NCI-H1048 (cell line): ENCODE data around the gene CFAP70.
"Not testable (repeated sequence)": the region's sequence is repeated elsewhere in the genome, so short reads cannot be mapped to it uniquely, and the experiment has no call there.

Experiments
- DNase-seq: peaks from one replicate; lab custom pipeline; 2025; lab: John Stamatoyannopoulos, UW

The CFAP70 gene

GRCh38 chr10:73339436-73339835 lies 19.2 kb downstream of the CFAP70 start:
- no peak for DNase-seq

DNA sequence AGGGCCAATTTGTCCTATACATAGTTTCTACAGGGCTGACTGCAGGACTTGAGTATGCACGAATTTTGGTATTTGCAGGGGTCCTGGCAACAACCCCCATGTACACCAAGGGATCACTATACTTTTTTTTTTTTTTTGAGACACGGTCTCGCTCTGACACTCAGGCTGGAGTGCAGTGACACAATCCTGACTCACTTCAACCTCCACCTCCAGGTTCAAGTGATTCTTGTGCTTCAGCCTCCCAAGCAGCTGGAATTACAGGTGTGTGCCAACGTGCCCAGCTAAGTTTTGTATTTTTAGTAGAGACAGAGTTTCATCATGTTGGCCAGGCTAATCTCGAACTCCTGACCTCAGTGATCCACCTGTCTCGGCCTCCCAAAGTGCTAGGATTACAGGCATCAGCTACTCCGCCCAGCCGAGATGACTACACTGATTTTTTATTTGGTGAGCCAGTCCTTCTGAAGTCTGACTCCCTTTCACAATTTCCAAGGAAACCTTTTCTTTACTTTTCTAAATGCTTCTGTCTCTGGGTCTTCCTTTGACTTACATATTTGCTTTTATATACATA lies 19.8 kb downstream of the CFAP70 start:
- no peak for DNase-seq

GRCh38 chr10:73333202-73333601 lies 25.5 kb downstream of the CFAP70 start:
- DNase-seq: no peak

GRCh38 chr10:73332379-73332778 lies 26.3 kb downstream of the CFAP70 start:
- DNase-seq: no peak

GRCh38 chr10:73328523-73328922 lies 30.1 kb downstream of the CFAP70 start:
- DNase-seq: not testable (repeated sequence)

- DNase-seq: not testable (repeated sequence)
Observed at GRCh38 chr10:73325290-73325689, 33.4 kb downstream of the CFAP70 start.

GRCh38 chr10:73323582-73323981 lies 35.1 kb downstream of the CFAP70 start:
- DNase-seq: not testable (repeated sequence)

DNA sequence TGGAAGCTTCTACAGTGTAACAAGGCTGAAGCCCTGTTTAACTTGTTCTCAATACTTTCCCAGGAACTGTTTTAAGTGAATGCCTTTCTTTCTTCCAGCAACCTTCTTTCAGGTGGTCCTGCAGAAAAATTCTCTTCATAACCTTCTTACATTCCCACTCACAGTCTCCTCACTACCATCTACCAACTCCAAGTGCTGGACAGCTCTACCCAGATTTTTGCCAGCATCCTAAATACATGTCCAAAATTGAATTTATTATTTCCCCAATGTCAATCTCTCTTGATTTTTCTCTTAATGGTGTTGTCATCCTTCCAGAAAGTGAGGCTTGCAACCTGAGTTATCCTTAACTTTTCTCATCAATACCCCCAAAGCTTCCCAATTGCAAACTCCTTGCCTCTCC lies 48.2 kb downstream of the CFAP70 start:
- no peak for DNase-seq

DNA sequence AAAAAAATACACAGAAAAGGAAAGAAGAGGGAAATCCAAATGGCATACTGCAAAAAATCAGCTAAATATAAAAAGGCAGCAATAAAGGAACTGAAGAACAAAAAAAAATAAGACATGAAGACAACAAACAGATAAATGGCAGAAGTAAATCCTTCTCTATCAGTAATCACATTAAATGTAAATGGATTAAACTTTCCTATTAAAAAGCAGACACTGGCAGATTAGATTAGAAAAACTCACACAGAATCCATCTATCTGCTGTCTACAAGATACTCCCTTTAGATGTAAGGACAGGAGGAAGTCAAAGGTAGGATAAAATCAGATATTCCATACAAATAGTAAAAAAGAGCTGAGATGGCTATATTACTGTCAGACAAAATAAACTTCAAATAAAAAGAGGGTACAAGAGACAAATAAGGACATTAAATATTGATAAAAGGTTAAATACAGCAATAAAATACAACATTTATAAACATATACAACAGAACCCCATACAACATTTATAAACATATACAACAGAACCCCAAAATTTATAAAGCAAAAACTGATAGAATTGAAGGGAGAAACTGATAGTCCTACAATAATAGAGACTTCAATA lies 51.4 kb downstream of the CFAP70 start:
- DNase-seq: no peak

DNA sequence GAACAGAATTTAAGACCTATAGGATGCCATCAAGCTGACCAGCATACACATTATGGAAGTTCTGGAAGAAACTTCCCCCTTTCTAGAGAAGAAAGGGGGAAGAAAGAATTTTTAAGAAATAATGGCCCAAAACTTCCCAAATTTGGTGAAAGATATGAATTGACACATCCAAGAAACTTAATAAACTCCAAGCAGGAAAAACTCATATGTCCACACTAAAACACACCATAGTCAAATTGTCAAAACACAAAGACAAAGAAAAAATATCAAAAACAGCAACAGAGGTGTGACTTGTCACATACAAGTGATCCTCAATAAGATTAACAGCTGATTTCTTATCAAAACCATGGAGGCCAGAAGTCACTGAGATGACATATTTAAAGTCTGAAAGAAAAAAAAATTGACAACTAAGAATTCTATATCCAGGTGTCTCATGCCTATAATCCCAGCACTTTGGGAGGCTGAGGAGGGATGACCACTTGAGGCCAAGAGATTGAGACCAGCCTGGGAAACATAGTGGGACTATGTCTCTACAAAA lies 52.4 kb downstream of the CFAP70 start:
- no peak for DNase-seq

DNA sequence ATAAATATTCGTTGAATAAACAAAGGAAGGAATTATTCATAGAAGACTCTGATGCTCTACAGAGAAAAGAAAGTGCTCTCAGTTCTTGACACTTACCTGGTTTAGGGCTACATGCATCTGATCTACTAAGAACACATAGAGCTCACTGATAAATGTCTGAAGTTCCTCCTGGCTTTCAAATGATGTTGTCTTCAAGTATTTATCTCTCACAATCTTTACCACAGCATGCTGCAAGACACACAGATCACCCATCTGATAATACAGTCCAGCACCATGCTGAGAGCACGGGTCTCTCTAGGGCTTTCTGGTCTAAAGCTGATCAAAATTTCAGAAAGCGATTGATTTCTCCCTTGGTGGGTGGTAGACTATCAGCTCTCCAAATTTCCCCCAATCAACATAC lies 61.7 kb downstream of the CFAP70 start:
- DNase-seq: no peak

DNA sequence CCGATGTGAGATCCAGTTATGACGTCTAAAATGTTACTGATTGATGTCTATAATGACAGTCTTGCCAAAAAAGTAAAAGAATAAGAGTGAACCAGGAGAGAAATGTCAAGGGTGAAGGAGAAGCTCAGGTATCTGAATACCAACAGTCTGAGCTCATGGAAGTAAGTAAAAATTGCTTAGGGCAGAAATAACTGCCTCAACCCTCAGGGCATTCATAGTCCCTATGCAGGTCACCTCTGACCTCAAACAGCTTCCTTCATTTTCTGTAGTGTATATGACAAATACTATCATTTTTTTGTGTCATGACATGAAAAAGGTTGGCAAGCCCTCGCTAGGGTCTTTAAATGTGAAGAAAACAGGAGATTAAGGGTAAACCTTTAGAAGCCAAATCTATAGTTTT lies 65.2 kb downstream of the CFAP70 start:
- DNase-seq: no peak

DNA sequence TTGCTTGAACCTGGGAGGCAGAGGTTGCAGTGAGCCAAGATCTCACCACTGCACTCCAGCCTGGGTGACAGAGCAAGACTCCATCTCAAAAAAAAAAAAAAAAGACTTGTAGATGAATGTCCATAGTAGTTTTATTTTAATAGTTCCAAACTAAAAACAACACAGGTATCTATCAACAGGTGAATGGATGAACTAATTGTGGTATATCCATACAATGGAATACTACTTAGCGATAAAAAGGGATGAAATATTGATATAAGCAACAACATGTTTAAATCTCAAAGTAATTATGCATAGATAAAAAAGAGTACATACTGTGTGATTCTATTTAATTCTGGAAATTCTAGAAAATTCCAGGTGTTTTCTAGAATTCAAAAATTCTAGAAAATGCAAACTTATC lies 68.7 kb downstream of the CFAP70 start:
- no peak for DNase-seq

GRCh38 chr10:73287441-73287840 lies 71.2 kb downstream of the CFAP70 start:
- no peak for DNase-seq

GRCh38 chr10:73281097-73281496 lies 77.6 kb downstream of the CFAP70 start:
- no peak for DNase-seq

- DNase-seq: no peak
Observed at GRCh38 chr10:73264423-73264822, 94.2 kb downstream of the CFAP70 start.

GRCh38 chr10:73263693-73264347 lies 94.8 kb downstream of the CFAP70 start:
- DNase-seq: no peak

- no peak for DNase-seq
Observed at GRCh38 chr10:73262880-73263555, 95.6 kb downstream of the CFAP70 start.

DNA sequence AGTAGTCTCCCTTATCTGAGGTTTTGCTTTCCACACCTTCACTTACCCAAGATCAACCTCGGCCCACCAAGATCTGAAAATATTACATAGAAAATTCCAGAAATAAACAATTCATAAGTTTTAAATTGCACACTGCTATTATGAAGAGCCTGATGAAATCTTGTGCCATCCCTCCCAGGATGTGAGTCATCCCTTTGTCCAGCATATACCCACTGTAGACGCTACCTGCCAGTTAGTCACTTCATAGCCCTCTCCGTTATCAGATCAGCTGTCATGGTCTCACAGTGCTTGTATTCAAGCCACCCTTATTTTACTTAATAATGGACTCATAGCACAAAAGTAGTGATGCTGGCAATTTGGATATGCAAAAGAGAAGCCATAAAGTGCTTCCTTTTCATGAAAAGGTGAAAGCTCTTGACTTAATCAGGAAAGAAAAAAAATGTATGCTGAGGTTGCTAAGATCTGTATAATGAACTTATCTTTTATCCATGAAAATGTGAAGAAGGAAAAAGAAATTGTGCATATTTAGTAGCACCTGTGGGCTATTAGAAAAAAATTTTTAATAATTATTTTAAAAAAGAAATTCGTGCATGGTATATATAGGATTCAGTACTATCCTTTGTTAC lies 96.4 kb downstream of the CFAP70 start:
- DNase-seq: no peak

DNA sequence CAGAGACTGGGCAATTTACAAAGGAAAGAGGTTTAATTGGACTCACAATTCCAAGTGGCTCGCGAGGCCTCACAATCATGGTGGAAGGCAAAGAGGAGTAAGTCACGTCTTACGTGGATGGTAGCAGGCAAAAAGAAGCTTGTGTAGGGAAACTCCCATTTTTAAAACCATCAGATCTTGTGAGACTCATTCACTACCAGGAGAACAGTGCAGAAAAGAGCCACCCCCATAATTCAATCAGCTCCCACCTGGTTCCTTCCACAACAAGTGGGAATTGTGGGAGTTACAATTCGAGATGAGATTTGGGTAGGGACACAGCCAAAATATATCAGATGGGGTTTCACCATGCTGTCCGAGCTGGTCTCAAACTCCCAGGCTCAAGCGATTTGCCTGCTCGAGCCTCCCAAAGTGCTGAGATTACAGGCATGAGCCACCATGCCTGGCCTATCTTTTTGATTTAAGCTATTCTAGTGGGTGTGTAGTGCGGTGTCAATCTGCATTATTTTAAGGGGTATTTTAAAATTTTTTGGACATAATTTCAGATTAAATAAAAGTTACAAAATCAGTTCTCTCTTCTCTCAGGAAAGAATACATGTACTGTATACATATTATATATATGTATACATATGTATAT lies 97.2 kb downstream of the CFAP70 start:
- no peak for DNase-seq

- not testable (repeated sequence) for DNase-seq
Observed at GRCh38 chr10:73258612-73259011, 100.1 kb downstream of the CFAP70 start.

GRCh38 chr10:73253225-73253555 lies 105.5 kb downstream of the CFAP70 start:
- DNase-seq: no peak
